BJ (cell line): ENCODE results near the gene PLXND1. TPM values are rescaled to one million over a fixed set of nuclear protein-coding genes. Genes with fewer than 3 reads are reported as not detected.
A peak's percentile ranks its signal among the peaks of the same experiment; 100 is the strongest.

Source experiments
- CTCF ChIA-PET: fragments of 350-600 bp; formaldehyde crosslinking; extraction: SDS; loops from one replicate; lab custom pipeline; 2021; ENCODE audit warnings: antibody characterized with exemption, inconsistent platforms; lab: Yijun Ruan, JAX
- POLR2A ChIA-PET: fragments of 300-600 bp; sonication (Branson Sonifier 250); formaldehyde crosslinking; extraction: SDS; loops from one replicate; lab custom pipeline; 2021; ENCODE audit warnings: antibody characterized with exemption; lab: Charles Lee
- DNase-seq: peaks from one replicate; pipeline ENCODE4 v3.0.0-alpha.2; 2011; ENCODE audit warnings: low read depth
- H3K27me3 ChIP-seq: 2 replicates; pipeline ENCODE4 v1.6.0; 2011; ENCODE audit warnings: low read length; ENCODE audit not compliant: control insufficient read depth, insufficient read depth
- H3K36me3 ChIP-seq: 2 replicates; pipeline ENCODE4 v1.5.1; 2011; ENCODE audit warnings: low read length; ENCODE audit not compliant: control insufficient read depth, insufficient read depth
- H3K4me3 ChIP-seq: 2 replicates; pipeline ENCODE4 v1.5.1; 2011; ENCODE audit warnings: low read depth, mild to moderate bottlenecking, control low read depth, low read length
- CTCF ChIP-seq: IDR thresholded peaks from 2 replicates; pipeline ENCODE4 v1.5.1; 2011; ENCODE audit warnings: low read depth, mild to moderate bottlenecking, control low read depth, inconsistent platforms, low read length, moderate library complexity; ENCODE audit not compliant: insufficient read depth
- polyA plus RNA-seq: library from polyadenylated mRNA; depleted of rRNA; stranded (reverse); fragments of >200 nt; gene quantifications from 2 replicates; pipeline ENCODE4 v1.2.3, GENCODE V29; 2011

Gene PLXND1
- polyA plus RNA-seq, 1 experiment = 128 TPM

GRCh38 chr3:129605922-129606635 lies 397 bp downstream of the PLXND1 start:
- peak overlapping the region; percentile 70 for H3K4me3 ChIP-seq
- no peak for TF ChIP-seq CTCF
- ChIA-PET POLR2A (interaction anchor here (1.2 kb wide), 1 partner anchor 10 kb away, joined by 3 read pairs; no protein-coding TSS in a partner anchor), CTCF (interaction anchor here (0.7 to 1.6 kb wide), 8 partner anchors 9 to 223 kb away, joined by 3 to 13 read pairs (median 4); no protein-coding TSS in a partner anchor)
- no peaks in the 10 kb centered on the region for H3K36me3 ChIP-seq
- no peaks in the 10 kb centered on the region for H3K27me3 ChIP-seq
- no peak for DNase-seq

DNA sequence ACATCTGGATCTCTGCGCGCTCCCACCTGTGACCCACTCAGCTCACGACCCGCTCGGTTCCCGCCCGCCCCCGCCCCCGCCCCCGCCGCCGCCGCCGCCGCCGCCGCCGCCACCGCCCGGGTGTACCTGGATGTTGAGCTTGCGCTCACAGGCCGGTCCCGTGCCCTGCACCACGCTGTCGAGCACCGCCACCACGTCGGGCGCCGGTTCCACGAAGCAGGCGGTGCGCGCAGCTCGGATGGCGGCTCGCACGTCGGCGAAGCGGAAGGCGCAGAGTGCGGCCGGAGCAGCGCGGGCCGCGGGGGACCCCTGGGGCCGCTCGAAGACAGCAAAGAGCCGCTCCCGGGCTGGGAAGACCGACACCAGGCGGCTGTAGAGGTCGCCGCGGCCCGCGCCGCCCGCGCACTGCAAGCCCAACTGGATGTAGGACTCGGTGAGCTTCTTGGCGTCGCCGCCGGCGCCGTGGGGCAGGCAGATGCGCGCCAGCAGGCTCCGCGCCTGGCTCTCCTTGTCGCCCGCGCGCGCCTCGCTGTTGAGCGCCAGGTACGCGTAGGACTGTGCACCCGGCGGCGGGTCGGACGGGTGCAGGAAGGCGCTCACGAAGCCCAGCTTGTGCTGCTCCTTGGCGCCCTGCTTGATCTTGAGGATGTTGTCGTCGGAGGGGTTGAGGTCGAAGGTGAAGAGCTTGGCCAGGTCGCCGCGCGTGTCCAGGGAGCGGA lies 1.1 kb downstream of the PLXND1 start:
- DNase-seq = no peak
- Histone ChIP-seq H3K36me3 (no peaks in the 10 kb centered on the region), H3K27me3 (no peaks in the 10 kb centered on the region), H3K4me3 (peak overlapping the region; percentile 70)
- POLR2A ChIA-PET = interaction anchor here (1.2 kb wide), 1 partner anchor 9 kb away, joined by 3 read pairs; no protein-coding TSS in a partner anchor
- peak; percentile 13; the same call in 1 of the 2 replicates for TF ChIP-seq CTCF
- CTCF ChIA-PET = interaction anchor here (0.9 to 1.6 kb wide), 6 partner anchors 9 to 222 kb away, joined by 3 to 13 read pairs (median 4); no protein-coding TSS in a partner anchor

DNA sequence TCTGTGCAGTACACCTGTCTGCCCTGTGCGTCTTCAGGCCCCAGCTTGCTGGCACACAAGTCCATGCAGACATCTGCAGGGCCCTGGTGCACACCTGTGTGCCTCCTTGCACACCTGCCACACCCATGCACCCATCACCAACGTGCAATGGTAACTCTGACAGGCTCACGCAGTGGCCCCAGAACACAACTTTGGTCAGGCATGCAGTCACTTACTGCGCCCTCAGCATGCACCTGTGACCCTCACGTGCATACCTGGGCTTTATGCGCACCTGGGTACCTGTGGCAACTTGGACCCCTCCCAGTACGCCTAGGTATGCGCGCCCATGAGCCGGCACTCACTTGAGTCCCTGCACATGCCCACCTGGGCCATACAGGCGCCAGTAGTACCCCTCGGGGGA lies 1.7 kb downstream of the PLXND1 start:
- no peak for DNase-seq
- ChIA-PET POLR2A (interaction anchor here (1.2 kb wide), 1 partner anchor 9 kb away, joined by 3 read pairs; no protein-coding TSS in a partner anchor), CTCF (interaction anchor here (1.2 to 1.4 kb wide), 3 partner anchors 23 to 222 kb away, joined by 3 to 13 read pairs (median 5); no protein-coding TSS in a partner anchor)
- TF ChIP-seq CTCF = no peak
- Histone ChIP-seq H3K4me3 (peak overlapping the region; percentile 70), H3K27me3 (no peaks in the 10 kb centered on the region), H3K36me3 (no peaks in the 10 kb centered on the region)

DNA sequence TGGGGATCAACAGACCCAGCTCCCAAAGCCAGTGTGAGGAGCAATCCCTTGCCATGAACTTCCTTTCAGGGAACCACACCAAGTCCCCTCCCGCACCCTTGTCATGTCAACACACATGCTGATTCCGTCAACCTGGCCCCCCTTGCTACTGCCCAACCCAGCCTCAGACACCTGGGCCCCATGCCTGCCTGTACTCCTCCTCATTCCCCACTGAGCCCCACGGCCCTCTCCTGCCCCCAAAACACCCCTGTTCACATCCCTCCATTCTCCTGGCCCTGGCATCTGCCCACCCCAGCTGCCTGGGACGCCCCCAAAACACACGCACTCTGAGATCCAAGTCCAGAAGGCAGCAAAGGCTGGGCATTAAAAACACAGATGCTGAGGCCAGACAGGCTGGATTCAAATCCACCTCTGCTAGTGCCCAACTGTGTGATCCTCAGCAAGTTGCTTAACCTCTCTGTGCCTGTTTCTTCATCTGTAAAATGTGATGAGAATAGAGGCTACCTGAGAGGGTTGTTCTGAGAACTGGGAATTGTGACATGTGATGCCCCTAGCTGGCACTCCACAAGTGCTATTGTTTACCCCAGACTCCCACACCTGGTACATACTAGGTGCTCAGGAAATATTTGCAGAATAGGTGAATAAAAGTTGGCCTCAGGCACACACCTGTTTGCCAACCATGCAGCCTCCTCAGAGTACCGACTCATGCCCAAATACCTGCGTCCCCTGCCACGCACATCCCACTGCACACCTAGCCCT lies 2.3 kb downstream of the PLXND1 start:
- Histone ChIP-seq H3K36me3 (no peaks in the 10 kb centered on the region), H3K27me3 (no peaks in the 10 kb centered on the region), H3K4me3 (peak overlapping the region; percentile 70)
- POLR2A ChIA-PET = no interaction called here
- no peak for TF ChIP-seq CTCF
- CTCF ChIA-PET = interaction anchor here (0.5 to 2.1 kb wide), 4 partner anchors 93 to 357 kb away, joined by 3 to 6 read pairs (median 4); no protein-coding TSS in a partner anchor
- DNase-seq = no peak
